Dendritic cell treated with granulocyte-macrophage colony-stimulating factor and Interleukin-4, amounts not matched to agents 40 ng/mL and 50 ng/mL, for 4 days (primary cell): ENCODE measurements around the gene ZNF81.

ENCODE experiments used
- H3K27ac Mint-ChIP-seq: one replicate; pipeline ENCODE4 v1.8.0; 2022; ENCODE audit warnings: mild to moderate bottlenecking, mixed read lengths
- H3K27me3 Mint-ChIP-seq: one replicate; pipeline ENCODE4 v1.8.0; 2022; ENCODE audit warnings: mild to moderate bottlenecking, mixed read lengths
- H3K36me3 Mint-ChIP-seq: one replicate; pipeline ENCODE4 v1.8.0; 2022; ENCODE audit warnings: low read depth, mixed read lengths
- H3K4me1 Mint-ChIP-seq: one replicate; pipeline ENCODE4 v1.8.0; 2022; ENCODE audit warnings: low read depth, mixed read lengths
- H3K4me3 Mint-ChIP-seq: one replicate; pipeline ENCODE4 v1.8.0; 2022; ENCODE audit warnings: mild to moderate bottlenecking, moderate library complexity, mixed read lengths
- H3K9me3 Mint-ChIP-seq: one replicate; pipeline ENCODE4 v1.8.0; 2022; ENCODE audit warnings: mixed read lengths
- intact Hi-C: fragments of 100-400 bp; cut with micrococcal nuclease; formaldehyde crosslinking; loops from one replicate; pipeline ENCODE4 v1.15.0; 2022

ZNF81 gene

DNA sequence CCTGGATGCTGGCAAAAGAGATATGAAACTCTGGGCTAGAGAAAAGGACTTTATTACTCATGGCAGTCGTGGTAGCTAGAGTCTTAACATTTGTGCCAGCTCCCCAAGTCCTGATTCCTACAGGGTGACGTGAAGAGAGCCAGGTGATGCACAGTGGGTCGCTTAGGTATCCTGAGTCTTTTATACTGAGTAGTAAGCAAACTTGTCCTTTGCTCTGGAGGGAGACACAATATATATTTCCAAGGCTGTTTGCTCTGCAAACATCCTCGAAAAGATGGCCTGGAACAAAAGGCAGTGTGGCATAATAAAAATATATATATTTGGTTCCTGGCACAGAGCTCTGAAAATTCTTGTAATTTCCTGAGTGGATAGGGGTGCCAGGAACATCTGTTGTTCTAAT is 23.0 kb downstream of the ZNF81 start:
- Mint-ChIP-seq H3K4me3 (no peak overlapping the region), H3K4me1 (peaks cover 5% of the 10 kb centered on the region), H3K27me3 (no peaks in the 10 kb centered on the region), H3K9me3 (no peaks in the 10 kb centered on the region), H3K36me3 (peaks cover 58% of the 10 kb centered on the region), H3K27ac (no peak overlapping the region)
- intact Hi-C loops = no loop called here

DNA sequence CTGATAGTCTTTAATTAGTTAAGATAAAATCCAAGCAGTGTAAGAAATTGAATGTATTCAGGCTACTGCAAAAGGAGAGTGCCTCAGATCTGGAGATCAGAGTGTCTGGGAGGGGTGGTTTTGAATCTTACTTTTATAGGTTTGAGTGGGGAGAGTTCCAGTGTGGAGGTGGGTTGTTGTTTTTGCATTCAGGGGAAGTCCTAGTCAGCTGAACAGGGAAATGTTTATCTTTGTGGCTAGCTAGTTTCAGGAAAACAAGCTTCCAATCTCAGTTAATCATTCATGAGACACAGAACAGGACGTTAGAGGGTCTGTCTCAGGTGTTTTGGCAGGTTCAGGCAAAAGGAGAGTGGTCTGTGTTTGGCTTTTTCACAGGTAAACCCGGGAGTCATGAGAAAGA is 26.0 kb downstream of the ZNF81 start:
- Mint-ChIP-seq H3K36me3 (peaks cover 47% of the 10 kb centered on the region), H3K9me3 (no peaks in the 10 kb centered on the region), H3K27ac (no peak overlapping the region), H3K4me1 (peaks cover 5% of the 10 kb centered on the region), H3K4me3 (no peak overlapping the region), H3K27me3 (no peaks in the 10 kb centered on the region)
- intact Hi-C loops = no loop called here

DNA sequence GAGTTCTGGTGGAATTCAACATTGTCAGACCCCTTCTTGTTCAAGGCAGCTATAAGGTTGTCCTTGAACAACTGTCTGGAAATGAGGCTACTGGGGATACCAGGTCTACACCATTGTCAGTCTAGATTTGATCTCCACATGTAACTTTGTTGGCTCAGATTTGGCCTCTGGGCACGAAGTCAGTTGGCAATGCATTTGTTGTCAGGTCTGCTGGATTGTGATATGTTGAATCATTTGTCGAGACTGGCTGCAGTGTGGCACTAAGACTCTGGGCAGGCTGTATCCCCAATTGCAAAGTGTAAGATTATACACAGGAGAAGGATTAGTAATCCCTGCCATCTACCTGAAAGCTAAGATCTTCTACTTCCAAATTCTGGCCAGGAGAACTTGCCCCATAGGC is 26.5 kb downstream of the ZNF81 start:
- Mint-ChIP-seq H3K36me3 (peaks cover 42% of the 10 kb centered on the region), H3K4me3 (no peak overlapping the region), H3K9me3 (no peaks in the 10 kb centered on the region), H3K27ac (no peak overlapping the region), H3K4me1 (peaks cover 5% of the 10 kb centered on the region), H3K27me3 (no peaks in the 10 kb centered on the region)
- intact Hi-C loops = no loop called here

- Mint-ChIP-seq H3K9me3 (no peaks in the 10 kb centered on the region), H3K27ac (no peak overlapping the region), H3K36me3 (peaks cover 31% of the 10 kb centered on the region), H3K4me1 (peaks cover 5% of the 10 kb centered on the region), H3K4me3 (no peak overlapping the region), H3K27me3 (no peaks in the 10 kb centered on the region)
- intact Hi-C loops = no loop called here
Measured at GRCh38 chrX:47864300-47864699, 27.6 kb downstream of the ZNF81 start.

DNA sequence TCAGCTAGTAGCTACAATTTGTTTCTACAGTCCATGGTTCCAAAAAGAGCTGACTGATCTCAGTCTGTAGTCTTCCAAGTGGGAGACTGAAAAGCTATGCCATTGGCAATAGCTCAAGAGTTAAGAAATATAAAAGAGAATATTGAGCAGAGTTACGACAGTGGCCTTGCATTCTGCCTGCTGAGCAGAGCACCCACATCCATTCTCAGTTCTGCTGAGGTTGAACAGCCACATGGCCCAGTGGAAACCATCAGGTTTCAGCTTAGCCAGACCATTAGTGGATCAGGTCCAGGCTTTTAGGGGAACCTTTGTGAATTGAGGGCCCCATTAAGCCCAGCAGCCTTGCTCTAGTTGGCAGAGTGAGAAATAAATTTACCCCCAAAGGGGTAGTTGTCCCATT is 28.1 kb downstream of the ZNF81 start:
- intact Hi-C loops = no loop called here
- Mint-ChIP-seq H3K4me3 (no peak overlapping the region), H3K36me3 (peaks cover 28% of the 10 kb centered on the region), H3K4me1 (peaks cover 5% of the 10 kb centered on the region), H3K9me3 (no peaks in the 10 kb centered on the region), H3K27ac (no peak overlapping the region), H3K27me3 (no peaks in the 10 kb centered on the region)

DNA sequence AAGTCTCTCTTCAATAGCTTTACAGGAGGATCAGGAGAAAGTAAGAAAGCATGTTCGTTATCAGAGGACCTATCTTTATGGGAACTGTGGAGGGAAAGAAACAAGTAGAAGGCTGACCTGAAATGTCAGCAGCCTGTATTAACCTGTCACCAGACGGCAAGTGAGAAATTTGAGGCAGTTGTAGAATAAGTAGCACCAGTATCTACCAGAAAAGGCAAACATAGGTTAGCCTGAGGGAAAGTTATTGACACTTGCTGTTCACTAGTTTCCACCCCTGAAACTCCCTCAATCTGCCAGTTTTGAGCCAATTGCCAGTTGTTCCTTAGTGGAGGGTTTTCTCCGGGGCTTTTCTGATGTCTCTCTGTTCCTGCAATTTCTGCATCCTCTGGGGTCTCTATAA is 36.4 kb downstream of the ZNF81 start:
- no peaks in the 10 kb centered on the region for H3K4me1 Mint-ChIP-seq
- H3K4me3 Mint-ChIP-seq = no peak overlapping the region
- H3K27me3 Mint-ChIP-seq = no peaks in the 10 kb centered on the region
- intact Hi-C loops = no loop called here
- peaks cover 9% of the 10 kb centered on the region for H3K9me3 Mint-ChIP-seq
- H3K36me3 Mint-ChIP-seq = peaks cover 50% of the 10 kb centered on the region
- H3K27ac Mint-ChIP-seq = no peak overlapping the region

DNA sequence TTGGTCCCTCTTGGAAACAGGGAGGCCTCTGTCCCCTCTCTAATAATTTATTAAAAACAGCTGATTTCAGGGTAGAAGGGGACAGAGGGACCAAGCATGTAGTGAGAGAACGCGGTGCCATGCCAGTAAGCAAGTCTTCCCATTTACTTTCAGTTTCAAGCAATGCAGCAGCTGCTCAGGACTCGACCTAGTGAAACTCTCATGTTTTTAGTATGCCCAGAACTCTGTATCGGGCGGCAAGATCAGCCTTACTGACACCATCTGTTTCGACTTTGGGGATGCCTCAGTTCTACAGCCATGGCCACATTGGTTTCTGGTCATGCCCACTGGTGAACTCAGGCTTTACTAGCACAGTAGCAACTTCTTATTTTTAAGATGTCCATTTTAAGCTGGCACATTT is 40.6 kb downstream of the ZNF81 start:
- H3K4me3 Mint-ChIP-seq = no peak overlapping the region

DNA sequence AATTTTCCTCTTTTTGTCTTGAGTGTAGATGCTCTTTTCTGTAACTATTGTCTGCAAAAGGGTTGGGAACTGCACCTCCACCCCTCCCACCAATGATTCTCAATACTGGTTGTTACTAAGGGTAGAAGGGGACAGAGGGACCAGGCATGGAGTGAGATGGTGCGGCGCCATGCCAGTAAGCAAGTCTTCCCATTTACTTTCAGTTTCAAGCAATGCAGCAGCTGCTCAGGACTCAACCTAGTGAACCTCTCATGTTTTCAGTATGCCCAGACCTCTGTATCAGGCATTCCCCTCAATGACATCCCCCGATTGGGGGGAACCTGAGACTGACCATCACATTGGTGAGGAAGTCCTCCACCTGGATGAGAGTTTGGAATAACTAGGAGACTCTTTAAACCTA is 41.5 kb downstream of the ZNF81 start:
- H3K27ac Mint-ChIP-seq = no peak overlapping the region
- no peak overlapping the region for H3K4me3 Mint-ChIP-seq
- H3K27me3 Mint-ChIP-seq = no peaks in the 10 kb centered on the region
- intact Hi-C loops = no loop called here
- peaks cover 60% of the 10 kb centered on the region for H3K36me3 Mint-ChIP-seq
- H3K9me3 Mint-ChIP-seq = peaks cover 11% of the 10 kb centered on the region
- no peaks in the 10 kb centered on the region for H3K4me1 Mint-ChIP-seq

More for the DNA sequence above, 40.6 kb downstream of the ZNF81 start:
- intact Hi-C loops = no loop called here
- H3K36me3 Mint-ChIP-seq = peaks cover 68% of the 10 kb centered on the region
- peaks cover 17% of the 10 kb centered on the region for H3K9me3 Mint-ChIP-seq
- no peaks in the 10 kb centered on the region for H3K27me3 Mint-ChIP-seq
- no peaks in the 10 kb centered on the region for H3K4me1 Mint-ChIP-seq
- H3K27ac Mint-ChIP-seq = no peak overlapping the region

- intact Hi-C loops = no loop called here
- Mint-ChIP-seq H3K27me3 (no peaks in the 10 kb centered on the region), H3K9me3 (peaks cover 8% of the 10 kb centered on the region), H3K36me3 (peaks cover 51% of the 10 kb centered on the region), H3K4me1 (no peaks in the 10 kb centered on the region), H3K27ac (no peak overlapping the region), H3K4me3 (no peak overlapping the region)
Measured at GRCh38 chrX:47879463-47879862, 42.8 kb downstream of the ZNF81 start.

- Mint-ChIP-seq H3K9me3 (peaks cover 8% of the 10 kb centered on the region), H3K27me3 (no peaks in the 10 kb centered on the region), H3K36me3 (peaks cover 60% of the 10 kb centered on the region), H3K4me1 (no peaks in the 10 kb centered on the region), H3K27ac (no peak overlapping the region), H3K4me3 (no peak overlapping the region)
- intact Hi-C loops = no loop called here
Measured at GRCh38 chrX:47880927-47881326, 44.2 kb downstream of the ZNF81 start.

- Mint-ChIP-seq H3K27ac (no peak overlapping the region), H3K4me1 (no peaks in the 10 kb centered on the region), H3K9me3 (peaks cover 13% of the 10 kb centered on the region), H3K36me3 (peaks cover 77% of the 10 kb centered on the region), H3K4me3 (no peak overlapping the region), H3K27me3 (no peaks in the 10 kb centered on the region)
- intact Hi-C loops = no loop called here
Measured at GRCh38 chrX:47885501-47885900, 48.8 kb downstream of the ZNF81 start.

- intact Hi-C loops = no loop called here
- no peak overlapping the region for H3K4me3 Mint-ChIP-seq
- peaks cover 1% of the 10 kb centered on the region for H3K9me3 Mint-ChIP-seq
- H3K27ac Mint-ChIP-seq = no peak overlapping the region
- H3K27me3 Mint-ChIP-seq = no peaks in the 10 kb centered on the region
- peaks cover 38% of the 10 kb centered on the region for H3K36me3 Mint-ChIP-seq
- H3K4me1 Mint-ChIP-seq = no peaks in the 10 kb centered on the region
Measured at GRCh38 chrX:47898024-47898423, 61.3 kb downstream of the ZNF81 start.

- intact Hi-C loops = no loop called here
- Mint-ChIP-seq H3K4me3 (peak overlapping the region; percentile 45), H3K4me1 (no peaks in the 10 kb centered on the region), H3K36me3 (peaks cover 14% of the 10 kb centered on the region), H3K27ac (peak overlapping the region; percentile 56), H3K9me3 (no peaks in the 10 kb centered on the region), H3K27me3 (no peaks in the 10 kb centered on the region)
Measured at GRCh38 chrX:47900833-47901232, 64.1 kb downstream of the ZNF81 start.

GRCh38 chrX:47902161-47902560 is 65.5 kb downstream of the ZNF81 start:
- no peaks in the 10 kb centered on the region for H3K9me3 Mint-ChIP-seq
- intact Hi-C loops = no loop called here
- no peaks in the 10 kb centered on the region for H3K27me3 Mint-ChIP-seq
- H3K4me1 Mint-ChIP-seq = no peaks in the 10 kb centered on the region
- no peak overlapping the region for H3K27ac Mint-ChIP-seq
- no peak overlapping the region for H3K4me3 Mint-ChIP-seq
- peaks cover 6% of the 10 kb centered on the region for H3K36me3 Mint-ChIP-seq

- peaks cover 29% of the 10 kb centered on the region for H3K36me3 Mint-ChIP-seq
- H3K27ac Mint-ChIP-seq = no peak overlapping the region
- H3K4me1 Mint-ChIP-seq = no peaks in the 10 kb centered on the region
- intact Hi-C loops = no loop called here
- H3K4me3 Mint-ChIP-seq = no peak overlapping the region
- H3K27me3 Mint-ChIP-seq = no peaks in the 10 kb centered on the region
- H3K9me3 Mint-ChIP-seq = peaks cover 72% of the 10 kb centered on the region
Measured at GRCh38 chrX:47915886-47916493, 79.3 kb downstream of the ZNF81 start.
